ENCODE measurements around the gene ATP5PD. TPM values are rescaled to one million over a fixed set of nuclear protein-coding genes. Genes with fewer than 3 reads are reported as not detected.

The ATP5PD gene
- polyA plus RNA-seq, result 241 TPM

DNA sequence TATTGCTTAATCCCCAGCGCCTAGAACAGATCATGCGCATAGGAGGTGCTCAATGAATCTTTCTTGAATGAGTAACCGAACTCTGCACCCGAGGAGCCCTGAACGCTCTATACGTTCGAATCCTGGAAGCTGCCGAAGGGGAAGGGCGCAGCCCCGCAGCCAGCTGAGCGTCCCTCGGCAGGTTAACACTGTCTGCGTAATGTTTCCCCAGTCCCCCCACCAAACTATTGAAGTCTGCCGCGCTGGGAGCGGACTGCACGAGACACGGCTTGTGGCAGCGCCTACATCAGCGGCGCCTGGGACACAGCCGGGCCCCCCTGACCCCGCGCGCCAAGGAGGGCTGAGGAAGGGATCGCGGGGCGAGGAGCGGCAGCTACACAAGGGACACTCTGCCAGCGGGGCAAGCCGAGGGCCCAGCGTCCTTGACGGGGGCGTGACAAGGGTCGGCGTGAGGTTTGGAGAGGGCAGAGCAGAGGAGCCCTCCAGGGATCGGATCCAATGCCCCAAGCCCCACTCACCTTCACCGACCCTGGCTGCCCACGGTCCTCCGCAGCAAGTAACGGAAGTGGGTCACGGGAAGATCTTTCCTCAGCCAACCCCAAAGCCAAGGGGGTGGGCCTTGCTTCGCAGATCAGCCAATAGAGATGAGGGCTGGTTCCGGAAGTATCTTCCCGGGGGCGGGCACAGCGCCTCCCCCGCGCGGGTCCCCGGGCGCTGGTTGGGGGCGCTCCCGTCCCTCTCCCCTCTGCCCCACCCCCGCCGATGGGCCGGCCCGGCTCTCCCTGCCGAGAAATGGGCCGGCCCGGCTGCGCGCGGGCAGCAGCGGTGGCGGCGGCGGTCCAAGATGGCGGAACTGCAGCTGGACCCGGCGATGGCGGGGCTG is at the start of gene ATP5PD, which contains the start of gene KCTD2:
Gene ATP5PD, minus strand, starts transcription at position 563 of the 883 bp plus-strand sequence. CDS start 4,319 bp downstream, outside the sequence.
Gene KCTD2, plus strand, starts transcription at position 819 of the 883 bp plus-strand sequence. Its CDS starts 26 bp downstream, at position 845.
- H3K4me1 Mint-ChIP-seq, result peaks cover 17 to 21% (median 20%) of the 10 kb centered on the region in 3 donors
- peak within 1 kb of the TSS; percentile 96 to 99 (median 98) for H3K4me3 Mint-ChIP-seq
- H3K9me3 Mint-ChIP-seq, result no peaks in the 10 kb centered on the region
- peak within 1 kb of the TSS; percentile 94 to 97 (median 97) for H3K27ac Mint-ChIP-seq
- H3K36me3 Mint-ChIP-seq, result no peaks in the 10 kb centered on the region
- no peaks in the 10 kb centered on the region for H3K27me3 Mint-ChIP-seq

GRCh38 chr17:75096082-75096625 is 49.4 kb upstream of the ATP5PD start:
- Mint-ChIP-seq H3K9me3 (no peaks in the 10 kb centered on the region), H3K36me3 (peaks cover 3% of the 10 kb centered on the region), H3K27me3 (no peaks in the 10 kb centered on the region), H3K4me1 (peaks cover 0 to 5% (median 2%) of the 10 kb centered on the region in 3 donors), H3K27ac (peak overlapping the region in 1 of 3 donors; percentile 59), H3K4me3 (no peak overlapping the region)

DNA sequence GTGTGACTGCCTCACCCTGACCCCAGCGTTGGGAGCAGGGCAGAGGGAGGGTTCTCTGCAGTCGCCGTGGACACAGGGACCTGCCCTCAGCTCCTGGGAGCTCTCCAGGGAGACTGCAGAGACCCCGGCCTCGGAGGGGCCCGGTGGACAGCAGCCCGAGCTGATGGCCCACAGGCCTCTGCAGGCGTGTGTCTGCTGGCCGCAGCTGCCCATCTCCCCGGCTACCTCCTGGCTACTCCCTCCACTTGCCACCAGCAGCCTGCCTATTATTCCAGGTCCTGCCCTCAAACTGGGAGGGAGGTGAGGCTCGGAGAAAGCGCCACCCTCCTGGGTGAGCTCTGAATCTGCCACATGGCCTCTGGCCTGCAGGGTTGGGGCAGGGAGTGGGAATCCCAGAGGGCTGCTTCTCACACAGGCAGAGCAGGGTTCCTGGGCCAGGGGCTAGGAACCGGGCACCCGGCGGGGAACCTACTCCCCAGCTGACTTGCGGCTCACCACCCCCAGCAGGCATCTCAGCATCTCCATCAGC is 48.2 kb upstream of the ATP5PD start:
- no peak overlapping the region for H3K4me3 Mint-ChIP-seq
- no peaks in the 10 kb centered on the region for H3K9me3 Mint-ChIP-seq
- no peak overlapping the region for H3K27ac Mint-ChIP-seq
- no peaks in the 10 kb centered on the region for H3K27me3 Mint-ChIP-seq
- peaks cover 0 to 5% (median 0%) of the 10 kb centered on the region in 3 donors for H3K4me1 Mint-ChIP-seq
- no peaks in the 10 kb centered on the region for H3K36me3 Mint-ChIP-seq

GRCh38 chr17:75093548-75094158 is 46.9 kb upstream of the ATP5PD start:
- Mint-ChIP-seq H3K27me3 (no peaks in the 10 kb centered on the region), H3K4me1 (peaks cover 0 to 5% (median 5%) of the 10 kb centered on the region in 3 donors), H3K4me3 (no peak overlapping the region), H3K9me3 (no peaks in the 10 kb centered on the region), H3K36me3 (no peaks in the 10 kb centered on the region), H3K27ac (no peak overlapping the region)

DNA sequence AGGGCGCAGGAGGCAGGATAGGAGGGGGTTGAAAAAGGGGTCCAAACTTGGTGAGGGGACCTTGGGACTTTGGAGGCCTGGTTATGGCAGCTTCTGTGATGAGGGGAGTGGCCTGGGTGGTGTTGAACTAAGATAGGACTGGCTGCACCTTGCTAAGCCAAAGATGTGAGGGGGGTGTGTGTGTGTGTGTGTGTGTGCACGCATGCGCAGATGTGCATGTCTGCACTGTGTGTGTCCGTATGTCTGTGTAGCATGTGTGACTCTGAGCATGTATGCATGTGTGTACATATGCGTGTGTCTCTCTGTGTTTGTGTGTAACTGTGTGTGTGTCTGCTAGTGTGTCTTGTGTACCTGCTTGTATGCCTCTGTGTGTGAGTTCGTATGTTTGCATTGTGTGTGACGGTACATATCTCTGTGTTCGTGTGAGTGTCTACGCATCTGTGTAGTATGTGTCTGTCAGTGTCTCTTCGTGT is 45.1 kb upstream of the ATP5PD start:
- Mint-ChIP-seq H3K27ac (no peak overlapping the region), H3K36me3 (no peaks in the 10 kb centered on the region), H3K4me3 (peak overlapping the region in 1 of 4 donors; percentile 6), H3K27me3 (no peaks in the 10 kb centered on the region), H3K4me1 (peaks cover 0 to 9% (median 5%) of the 10 kb centered on the region in 3 donors), H3K9me3 (no peaks in the 10 kb centered on the region)

DNA sequence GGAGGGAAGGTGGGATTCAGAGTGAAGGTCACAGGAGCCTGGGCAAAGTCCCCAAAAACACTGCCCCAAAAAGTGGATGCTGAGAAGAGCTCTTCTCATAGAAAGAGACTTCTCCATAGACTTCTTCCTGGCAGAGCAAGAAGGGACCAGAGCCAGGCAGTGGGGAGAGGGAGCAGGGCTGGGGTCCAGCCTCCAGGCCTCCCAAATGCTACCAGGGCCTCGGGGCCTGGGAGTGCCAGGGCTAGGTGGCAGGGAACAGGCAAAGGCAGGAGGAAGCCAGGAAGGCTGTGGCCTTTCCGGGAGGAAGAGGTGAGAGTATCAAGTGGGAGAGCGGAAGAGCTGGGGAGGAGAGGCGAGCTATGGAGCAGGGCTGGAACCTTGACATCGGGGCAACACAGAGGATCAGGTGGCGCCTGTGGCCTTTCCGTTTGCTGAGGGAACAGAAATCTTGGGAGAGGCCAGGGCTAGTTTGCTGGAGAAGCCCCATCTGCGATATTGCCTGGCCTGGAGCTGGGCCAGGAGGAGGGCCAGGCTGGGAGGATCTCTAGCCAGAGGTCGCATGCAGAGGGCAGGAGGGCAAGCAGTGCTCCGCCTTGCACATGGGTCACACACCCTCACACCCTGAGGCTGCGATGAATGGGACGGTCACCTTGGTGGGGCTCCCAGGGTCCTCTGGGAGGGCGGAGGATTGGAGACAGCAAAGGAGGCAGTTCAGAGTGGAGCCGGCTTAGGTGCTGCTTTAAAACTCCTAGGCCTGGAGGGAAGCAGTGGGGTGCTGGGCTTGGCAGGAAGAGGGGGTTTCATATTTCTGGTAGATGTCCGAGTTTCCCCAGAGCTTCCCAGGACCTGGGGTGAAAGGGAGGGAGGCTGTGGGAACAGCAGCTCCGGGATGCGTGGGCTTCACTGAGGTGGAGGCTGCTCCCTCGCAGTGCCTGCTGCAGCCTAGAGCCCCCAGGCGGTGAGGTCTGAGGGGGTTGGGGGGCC is 44.4 kb upstream of the ATP5PD start:
- H3K36me3 Mint-ChIP-seq, result no peaks in the 10 kb centered on the region
- H3K9me3 Mint-ChIP-seq, result no peaks in the 10 kb centered on the region
- peaks cover 0 to 11% (median 5%) of the 10 kb centered on the region in 3 donors for H3K4me1 Mint-ChIP-seq
- H3K4me3 Mint-ChIP-seq, result no peak overlapping the region
- H3K27ac Mint-ChIP-seq, result no peak overlapping the region
- H3K27me3 Mint-ChIP-seq, result no peaks in the 10 kb centered on the region

DNA sequence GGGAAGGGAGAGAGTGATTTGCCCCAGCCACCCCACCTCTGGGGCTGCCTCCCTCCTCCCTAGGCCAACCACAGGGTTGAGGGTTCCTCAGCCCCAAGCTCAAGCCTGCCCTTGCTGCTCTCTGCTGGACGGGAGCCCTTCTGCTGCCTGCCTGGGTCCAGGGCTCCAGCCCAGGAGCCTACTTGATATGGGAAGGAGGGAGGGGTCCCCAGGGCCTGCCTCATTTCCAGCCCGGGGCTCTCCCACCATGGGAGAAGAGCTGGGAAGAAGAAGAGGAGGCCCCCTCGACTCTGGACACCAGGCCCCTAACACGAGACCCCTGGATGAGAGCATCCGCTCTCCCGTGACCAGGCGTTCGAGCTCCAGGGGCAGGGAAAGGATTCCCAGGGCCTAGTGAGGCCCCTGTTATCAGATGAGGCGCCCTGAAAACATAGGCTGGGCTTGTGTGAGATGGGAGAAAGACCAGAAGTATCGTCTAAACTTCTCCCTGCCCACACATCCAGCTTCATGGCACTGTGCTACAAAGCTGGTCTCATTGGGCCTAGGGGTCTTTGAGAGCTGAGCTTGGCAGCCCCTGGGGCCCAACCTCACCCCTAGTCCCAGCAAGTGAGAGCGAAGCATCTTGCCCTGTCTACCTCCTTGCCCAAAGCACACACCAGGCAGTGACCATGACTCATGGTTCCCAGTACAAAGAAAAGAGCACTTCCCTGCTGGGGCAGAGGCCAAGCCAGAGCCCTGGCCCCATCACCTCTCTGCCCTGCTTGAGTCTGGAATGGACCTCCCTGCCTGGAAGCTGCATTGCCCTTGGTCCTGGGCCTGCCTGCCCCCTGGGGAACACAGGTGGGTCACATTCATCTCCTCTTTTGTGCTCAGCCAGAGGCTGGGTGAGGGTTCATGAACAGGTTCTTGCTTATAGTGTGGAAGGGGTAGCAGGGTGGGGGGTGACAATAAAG is 42.0 kb upstream of the ATP5PD start:
- H3K27me3 Mint-ChIP-seq, result no peaks in the 10 kb centered on the region
- H3K27ac Mint-ChIP-seq, result peak overlapping the region in 2 of 3 donors; percentile 16 to 80
- H3K9me3 Mint-ChIP-seq, result no peaks in the 10 kb centered on the region
- no peaks in the 10 kb centered on the region for H3K36me3 Mint-ChIP-seq
- H3K4me3 Mint-ChIP-seq, result peak overlapping the region; percentile 60 to 93 (median 86)
- peaks cover 0 to 11% (median 7%) of the 10 kb centered on the region in 3 donors for H3K4me1 Mint-ChIP-seq

DNA sequence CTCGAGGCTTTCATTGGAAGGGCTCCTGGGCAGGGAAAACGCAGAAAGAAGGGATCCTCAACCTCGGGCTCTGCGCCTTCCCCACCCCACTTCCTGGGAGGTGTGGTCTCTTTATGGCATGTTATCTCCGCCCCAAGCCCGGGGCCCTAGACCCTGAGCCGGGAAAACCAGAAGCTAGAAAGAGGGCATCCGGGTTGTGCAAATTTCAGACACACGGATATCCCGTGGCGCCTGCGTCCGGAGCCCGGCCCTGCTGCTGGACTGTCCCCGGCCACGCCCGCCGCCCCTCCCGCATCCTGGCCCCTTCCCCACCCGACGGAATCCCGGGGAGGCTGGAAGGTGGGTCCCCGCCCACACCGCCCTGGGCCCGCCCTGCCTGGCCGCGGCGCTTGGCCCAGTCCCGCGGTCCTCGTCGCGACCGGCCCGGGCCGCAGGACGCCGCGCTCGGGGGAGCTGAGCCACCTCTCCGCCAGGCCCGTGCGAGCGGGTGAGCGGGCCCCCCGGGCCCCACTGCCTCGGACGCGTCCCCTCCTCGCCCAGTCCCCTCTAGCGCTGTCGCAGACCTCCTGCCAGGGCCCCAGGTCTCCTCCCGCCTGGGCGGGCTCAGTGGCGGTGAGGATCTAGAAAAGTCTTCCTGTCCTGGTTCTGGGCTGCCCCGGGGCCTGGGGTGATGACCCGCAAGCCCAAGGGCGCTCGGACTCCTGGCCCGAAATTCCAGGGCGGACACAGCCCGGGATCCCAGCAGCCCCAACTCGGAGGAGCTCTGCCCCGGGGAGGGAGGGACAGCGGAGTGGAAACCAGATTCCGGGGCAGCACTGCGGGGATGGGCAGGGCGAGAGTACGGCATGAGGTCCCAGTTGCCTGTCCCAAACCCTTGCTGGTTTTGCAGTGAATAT is 41.0 kb upstream of the ATP5PD start, which contains the start of gene SLC16A5:
Gene SLC16A5, plus strand, starts transcription at position 397 of the 896 bp plus-strand sequence. CDS start 5,683 bp downstream, outside the sequence.
- Mint-ChIP-seq H3K9me3 (no peaks in the 10 kb centered on the region), H3K4me3 (peak within 1 kb of the TSS; percentile 64 to 93 (median 87)), H3K4me1 (peaks cover 0 to 11% (median 7%) of the 10 kb centered on the region in 3 donors), H3K27ac (peak within 1 kb of the TSS in 2 of 3 donors; percentile 46 to 88), H3K27me3 (no peaks in the 10 kb centered on the region), H3K36me3 (no peaks in the 10 kb centered on the region)

GRCh38 chr17:75087182-75087557 is 40.4 kb upstream of the ATP5PD start:
- Mint-ChIP-seq H3K4me3 (peak overlapping the region; percentile 64 to 92 (median 84)), H3K4me1 (peaks cover 4 to 9% (median 7%) of the 10 kb centered on the region in 3 donors), H3K9me3 (no peaks in the 10 kb centered on the region)

GRCh38 chr17:75086496-75087181 is 39.9 kb upstream of the ATP5PD start:
- Mint-ChIP-seq H3K27ac (peak overlapping the region in 1 of 3 donors; percentile 88), H3K4me3 (peak overlapping the region; percentile 3 to 90 (median 86)), H3K9me3 (no peaks in the 10 kb centered on the region), H3K4me1 (peaks cover 4 to 7% (median 6%) of the 10 kb centered on the region in 3 donors), H3K27me3 (peaks cover 2% of the 10 kb centered on the region), H3K36me3 (no peaks in the 10 kb centered on the region)

More at GRCh38 chr17:75087182-75087557, 40.4 kb upstream of the ATP5PD start:
- H3K27me3 Mint-ChIP-seq, result peaks cover under 1% of the 10 kb centered on the region
- no peaks in the 10 kb centered on the region for H3K36me3 Mint-ChIP-seq
- H3K27ac Mint-ChIP-seq, result peak overlapping the region in 1 of 3 donors; percentile 88

GRCh38 chr17:75084039-75084660 is 37.4 kb upstream of the ATP5PD start:
- H3K9me3 Mint-ChIP-seq, result no peaks in the 10 kb centered on the region
- H3K36me3 Mint-ChIP-seq, result no peaks in the 10 kb centered on the region
- peaks cover 2% of the 10 kb centered on the region for H3K27me3 Mint-ChIP-seq
- H3K4me3 Mint-ChIP-seq, result no peak overlapping the region
- H3K4me1 Mint-ChIP-seq, result peaks cover 2 to 8% (median 4%) of the 10 kb centered on the region in 3 donors
- H3K27ac Mint-ChIP-seq, result no peak overlapping the region

Data from IgD-negative memory B cell (primary cell).